H1 (cell line): Measurements from ENCODE around the gene SPACDR. TPM values are rescaled to one million over a fixed set of nuclear protein-coding genes. Genes with fewer than 3 reads are reported as not detected.

Experiments
- CTCF ChIA-PET: fragments of 300-600 bp; sonication (Branson Sonifier 250); formaldehyde crosslinking; loops from one replicate; lab custom pipeline; 2021; ENCODE audit not compliant: partially characterized antibody; lab: Charles Lee
- POLR2A ChIA-PET: fragments of 300-600 bp; sonication (Branson Sonifier 250); formaldehyde crosslinking; loops from one replicate; lab custom pipeline; 2021; ENCODE audit warnings: inconsistent platforms; ENCODE audit not compliant: partially characterized antibody; lab: Charles Lee
- DNase-seq, 2 experiments: peaks; one replicate each; pipeline versions ENCODE4 v3.0.0 to v3.0.0-alpha.2; 2010 to 2022; ENCODE audit warnings: low spot score in 2 of 2, low read depth in 1 of 2, mixed read lengths in 1 of 2
- FAIRE-seq: peaks from 2 replicates; lab custom pipeline; 2011; peaks lifted over from hg19 to GRCh38; lab: Jason Lieb, UNC
- H2AFZ ChIP-seq: 2 replicates; pipeline ENCODE4 v1.8.1; 2012; ENCODE audit warnings: low read length, inconsistent platforms
- H2AK5ac ChIP-seq: 2 replicates; pipeline ENCODE4 v1.6.1; 2013; ENCODE audit warnings: low read depth, low read length
- H2BK120ac ChIP-seq: replicated peaks from 2 replicates; pipeline ENCODE3; 2013; ENCODE audit warnings: low read depth, low read length, inconsistent platforms
- H2BK12ac ChIP-seq: 2 replicates; pipeline ENCODE4 v1.6.1; 2013; ENCODE audit warnings: low read depth, low read length
- H2BK15ac ChIP-seq: 2 replicates; pipeline ENCODE4 v1.6.1; 2013; ENCODE audit warnings: low read length
- H2BK20ac ChIP-seq: 2 replicates; pipeline ENCODE4 v1.6.1; 2013; ENCODE audit warnings: low read length
- H2BK5ac ChIP-seq: 2 replicates; pipeline ENCODE4 v1.6.1; 2013; ENCODE audit warnings: low read depth, low read length
- H3K14ac ChIP-seq: 2 replicates; pipeline ENCODE4 v1.6.1; 2013; ENCODE audit warnings: inconsistent platforms; ENCODE audit not compliant: insufficient read length
- H3K18ac ChIP-seq: 2 replicates; pipeline ENCODE4 v1.6.1; 2013; ENCODE audit warnings: low read length; ENCODE audit errors: extremely low read depth
- H3K23ac ChIP-seq: 2 replicates; pipeline ENCODE4 v1.6.1; 2013; ENCODE audit warnings: inconsistent platforms; ENCODE audit not compliant: insufficient read length
- H3K23me2 ChIP-seq: 2 replicates; pipeline ENCODE4 v1.6.1; 2013; ENCODE audit warnings: low read depth, low read length
- H3K27ac ChIP-seq: 2 replicates; pipeline ENCODE4 v1.6.1; 2011; ENCODE audit warnings: low read depth, low read length, inconsistent platforms
- H3K27me3 ChIP-seq, 4 experiments: replicated peaks in 1 of 4; 1 replicate in 1 of 4; 2 replicates in 3 of 4; pipeline versions ENCODE4 v1.6.1 to v1.8.1; 2011 to 2013; ENCODE audit warnings: low read length in 3 of 4, mild to moderate bottlenecking in 3 of 4, inconsistent platforms in 2 of 4, mixed read lengths in 2 of 4, moderate library complexity in 1 of 4; ENCODE audit not compliant: control insufficient read depth in 3 of 4, insufficient read depth in 3 of 4; ENCODE audit errors: extremely low read depth in 1 of 4
- H3K36me3 ChIP-seq, 4 experiments: 2 replicates each; pipeline versions ENCODE4 v1.6.1 to v1.8.1; 2011 to 2013; ENCODE audit warnings: mild to moderate bottlenecking in 4 of 4, low read length in 3 of 4, moderate library complexity in 2 of 4, control low read depth in 1 of 4, inconsistent platforms in 1 of 4; ENCODE audit not compliant: insufficient read depth in 4 of 4, control insufficient read depth in 2 of 4
- H3K4ac ChIP-seq: replicated peaks from 2 replicates; pipeline ENCODE3; 2013; ENCODE audit warnings: low read length, low read depth, mixed read lengths, inconsistent platforms; ENCODE audit not compliant: insufficient read length
- H3K4me1 ChIP-seq, 4 experiments: replicated peaks in 1 of 4; 1 replicate in 1 of 4; 2 replicates in 3 of 4; pipeline versions ENCODE4 v1.6.1 to v1.8.1; 2011 to 2013; ENCODE audit warnings: low read length in 3 of 4, inconsistent platforms in 2 of 4, mixed read lengths in 1 of 4; ENCODE audit not compliant: insufficient read depth in 4 of 4, control insufficient read depth in 3 of 4
- H3K4me2 ChIP-seq, 2 experiments: 2 replicates each; pipeline versions ENCODE4 v1.6.1 to v1.8.1; 2011 to 2013; ENCODE audit warnings: low read depth in 2 of 2, low read length in 2 of 2, control low read depth in 1 of 2, inconsistent platforms in 1 of 2, mild to moderate bottlenecking in 1 of 2; ENCODE audit not compliant: insufficient read depth in 1 of 2
- H3K4me3 ChIP-seq, 4 experiments: fragments of 200-600, 300-600 bp in 1 of 4; sonication (generic), shearing (Covaris generic), sonication (Bioruptor Twin) in 1 of 4; 2 replicates each; pipeline versions ENCODE4 v1.5.1 to v1.8.1; 2011 to 2016; ENCODE audit warnings: low read length in 4 of 4, low read depth in 3 of 4, control low read depth in 2 of 4, inconsistent platforms in 2 of 4, mild to moderate bottlenecking in 2 of 4, mixed read lengths in 1 of 4, moderate library complexity in 1 of 4; ENCODE audit not compliant: insufficient read depth in 2 of 4; ENCODE audit errors: extremely low read depth in 1 of 4
- H3K56ac ChIP-seq: replicated peaks from 2 replicates; pipeline ENCODE3; 2013; ENCODE audit warnings: low read depth, mild to moderate bottlenecking, mixed read lengths, low read length, inconsistent platforms; ENCODE audit not compliant: insufficient read length
- H3K79me1 ChIP-seq: 2 replicates; pipeline ENCODE4 v1.6.1; 2013; ENCODE audit warnings: low read depth, low read length, control low read depth
- H3K79me2 ChIP-seq, 2 experiments: 2 replicates each; pipeline versions ENCODE4 v1.6.1 to v1.8.1; 2012 to 2013; ENCODE audit warnings: low read length in 2 of 2, mild to moderate bottlenecking in 2 of 2, inconsistent platforms in 1 of 2; ENCODE audit not compliant: insufficient read depth in 2 of 2, control insufficient read depth in 1 of 2
- H3K9ac ChIP-seq, 4 experiments: replicated peaks in 1 of 4; 1 replicate in 1 of 4; 2 replicates in 3 of 4; pipeline versions ENCODE4 v1.6.1 to v1.8.1; 2011 to 2013; ENCODE audit warnings: low read depth in 3 of 4, low read length in 3 of 4, control low read depth in 2 of 4, mild to moderate bottlenecking in 2 of 4, moderate library complexity in 2 of 4, inconsistent platforms in 1 of 4; ENCODE audit errors: extremely low read depth in 1 of 4
- H3K9me3 ChIP-seq, 2 experiments: 2 replicates each; pipeline versions ENCODE4 v1.6.1 to v1.8.1; 2012 to 2013; ENCODE audit warnings: mild to moderate bottlenecking in 2 of 2, moderate library complexity in 2 of 2, control low read depth in 1 of 2, inconsistent platforms in 1 of 2, low read depth in 1 of 2, low read length in 1 of 2, mixed read lengths in 1 of 2; ENCODE audit not compliant: insufficient read depth in 2 of 2
- H4K20me1 ChIP-seq, 2 experiments: replicated peaks in 1 of 2; 2 replicates each; pipeline versions ENCODE3 to v1.8.1; 2011 to 2013; ENCODE audit warnings: inconsistent platforms in 2 of 2, low read length in 2 of 2, mild to moderate bottlenecking in 1 of 2; ENCODE audit not compliant: insufficient read depth in 2 of 2, control insufficient read depth in 1 of 2
- H4K5ac ChIP-seq: 2 replicates; pipeline ENCODE4 v1.6.1; 2013; ENCODE audit warnings: low read length, low read depth, mixed read lengths, inconsistent platforms; ENCODE audit not compliant: insufficient read length
- H4K8ac ChIP-seq: 2 replicates; pipeline ENCODE4 v1.8.0; 2013; ENCODE audit warnings: mild to moderate bottlenecking, moderate library complexity, low read length, inconsistent platforms; ENCODE audit not compliant: insufficient read depth; ENCODE audit errors: extremely low read depth
- H4K91ac ChIP-seq: replicated peaks from 2 replicates; pipeline ENCODE3; 2013; ENCODE audit warnings: low read length, mixed read lengths, inconsistent platforms; ENCODE audit not compliant: insufficient read length
- CREB1 ChIP-seq: IDR thresholded peaks from 2 replicates; pipeline ENCODE4 v1.6.1; 2012; ENCODE audit warnings: inconsistent platforms
- CTCF ChIP-seq, 3 experiments: IDR thresholded peaks; 1 replicate in 2 of 3; 2 replicates in 1 of 3; pipeline versions ENCODE4 v1.5.1 to v1.6.1; 2011; ENCODE audit warnings: low read length in 3 of 3, mild to moderate bottlenecking in 3 of 3, inconsistent platforms in 2 of 3, low read depth in 1 of 3, moderate library complexity in 1 of 3; ENCODE audit not compliant: insufficient read depth in 1 of 3; ENCODE audit errors: control extremely low read depth in 1 of 3
- KDM1A ChIP-seq: fragments of 200-600, 300-600 bp; sonication (generic); IDR thresholded peaks from 2 replicates; pipeline ENCODE4 v1.7.1; 2016; ENCODE audit warnings: mild to moderate bottlenecking, low read length, borderline replicate concordance
- KDM5A ChIP-seq: fragments of 200-600 bp; IDR thresholded peaks from 2 replicates; pipeline ENCODE4 v1.7.1; 2012; ENCODE audit warnings: mild to moderate bottlenecking, low read length, inconsistent platforms, mixed read lengths
- MAX ChIP-seq: IDR thresholded peaks from 2 replicates; pipeline ENCODE4 v1.6.1; 2012; ENCODE audit warnings: inconsistent platforms
- PHF8 ChIP-seq: fragments of 200-600 bp; sonication (generic); conservative IDR thresholded peaks from 2 replicates; pipeline ENCODE4 v1.7.1; 2012; ENCODE audit warnings: low read depth, mild to moderate bottlenecking, inconsistent platforms, low read length, moderate library complexity
- POLR2A ChIP-seq, 2 experiments: IDR thresholded peaks; 1 replicate in 1 of 2; 2 replicates in 1 of 2; pipeline ENCODE4 v1.6.1; 2011; ENCODE audit warnings: low read depth in 2 of 2, low read length in 2 of 2, mild to moderate bottlenecking in 2 of 2; ENCODE audit errors: control extremely low read depth in 1 of 2
- POLR2AphosphoS5 ChIP-seq: IDR thresholded peaks from 2 replicates; pipeline ENCODE4 v1.6.1; 2011; ENCODE audit warnings: low read depth, low read length
- RFX5 ChIP-seq: IDR thresholded peaks from 2 replicates; pipeline ENCODE4 v1.6.1; 2011; ENCODE audit warnings: low read depth, low read length, improper control_type of control experiment, borderline replicate concordance
- RXRA ChIP-seq: IDR thresholded peaks from 2 replicates; pipeline ENCODE4 v1.6.1; 2011; ENCODE audit warnings: low read depth, mild to moderate bottlenecking, low read length, moderate library complexity; ENCODE audit not compliant: insufficient read depth
- SP1 ChIP-seq: IDR thresholded peaks from 2 replicates; pipeline ENCODE4 v1.6.1; 2011; ENCODE audit warnings: low read depth, low read length
- TAF1 ChIP-seq: IDR thresholded peaks from 2 replicates; pipeline ENCODE4 v1.6.1; 2011; ENCODE audit warnings: mild to moderate bottlenecking, low read depth, low read length
- YY1 ChIP-seq: IDR thresholded peaks from 2 replicates; pipeline ENCODE4 v1.6.1; 2011; ENCODE audit warnings: low read depth, mild to moderate bottlenecking, low read length
- WGBS, 2 experiments: shearing (Covaris generic) in 1 of 2; methylation state at CpG; one replicate each; pipeline versions ENCODE4 v1.1.6 to v1.1.7; 2013 to 2015; ENCODE audit warnings: low lambda C conversion rate in 2 of 2, mixed read lengths in 2 of 2, inconsistent platforms in 1 of 2, low coverage in 1 of 2, missing lambda C conversion rate in 1 of 2; ENCODE audit not compliant: insufficient replicate concordance in 2 of 2, insufficient coverage in 1 of 2, insufficient read length in 1 of 2; ENCODE audit errors: extremely low coverage in 1 of 2, missing lambda C conversion rate in 1 of 2; 5-methylcytosine and 5-hydroxymethylcytosine counted together
- polyA plus RNA-seq, 7 experiments: library from polyadenylated mRNA; depleted of rRNA in 3 of 7; stranded (reverse) in 5 of 7; unstranded in 2 of 7; fragments of >200 nt in 5 of 7; fragments of 200-250 nt in 2 of 7; gene quantifications; 1 replicate in 5 of 7; 2 replicates in 1 of 7; 4 replicates in 1 of 7; pipeline versions ENCODE4 v1.2.1 to v1.2.3, GENCODE V29; 2011 to 2013; ENCODE audit warnings: missing spikeins in 2 of 7, mixed read lengths in 2 of 7
- total RNA-seq: library from RNA; stranded (reverse); fragmentation: NEBNext Ultra II Directional; extraction: Animal tissue kit (Norgen Biotek cat#: 25700); gene quantifications from 2 replicates; pipeline ENCODE4 v1.2.1, GENCODE V29; 2021

Gene SPACDR
- total and polyA plus RNA-seq, 2 of the 8 experiments (the other 6 are each of a cell fraction or from before 2014, with no cell fraction given), result 0.26 TPM; not detected in 1

- Histone ChIP-seq H3K18ac (no peak overlapping the region), H2AFZ (no peak overlapping the region), H3K27ac (no peak overlapping the region), H3K23me2 (no peaks in the 10 kb centered on the region), H2BK15ac (no peak overlapping the region), H3K4me2 (no peak overlapping the region), H3K23ac (no peak overlapping the region), H2AK5ac (no peak overlapping the region), H3K14ac (no peak overlapping the region), H3K4me1 (peaks cover 0 to 15% (median 9%) of the 10 kb centered on the region in 4 experiments; a peak in 6 of 7 replicates), H2BK5ac (no peak overlapping the region), H4K20me1 (no peaks in the 10 kb centered on the region), H4K5ac (no peak overlapping the region), H2BK12ac (no peak overlapping the region), H3K9ac (no peak overlapping the region), H3K9me3 (no peaks in the 10 kb centered on the region), H3K56ac (no peak overlapping the region), H3K79me1 (no peaks in the 10 kb centered on the region), H4K8ac (no peak overlapping the region), H2BK20ac (no peak overlapping the region), H4K91ac (no peak overlapping the region), H3K27me3 (no peaks in the 10 kb centered on the region), H2BK120ac (no peak overlapping the region), H3K36me3 (peaks cover 0 to 3% (median 0%) of the 10 kb centered on the region in 4 experiments; a peak in 1 of 8 replicates), H3K79me2 (no peaks in the 10 kb centered on the region), H3K4ac (no peak overlapping the region), H3K4me3 (no peak overlapping the region)
- TF ChIP-seq TAF1, result no peak
- no peak for TF ChIP-seq CREB1
- TF ChIP-seq YY1, result no peak
- no peak for TF ChIP-seq POLR2A (IDR thresholded peaks at IDR 0.05; ENCODE audit: control extremely low read depth in 1 of 2, low read depth in 2 of 2, low read length in 2 of 2)
- no peak for TF ChIP-seq CTCF (IDR thresholded peaks at IDR 0.05; ENCODE audit: control extremely low read depth in 1 of 3, insufficient read depth in 1 of 3, low read depth in 1 of 3, low read length in 3 of 3)
- TF ChIP-seq POLR2AphosphoS5, result no peak
- no peak for TF ChIP-seq PHF8
- TF ChIP-seq KDM5A, result no peak
- no peak for TF ChIP-seq RFX5
- no peak for TF ChIP-seq KDM1A
- no peak for TF ChIP-seq RXRA
- TF ChIP-seq SP1, result no peak
- TF ChIP-seq MAX, result no peak
- FAIRE-seq, result no peak
- POLR2A ChIA-PET, result interaction anchor here (0.9 kb wide), 1 partner anchor 101 kb away, joined by 3 read pairs; no protein-coding TSS in a partner anchor
- CTCF ChIA-PET, result interaction anchor here (1.1 to 12.4 kb wide), 8 partner anchors 8 to 159 kb away, joined by 3 to 152 read pairs (median 8); partner anchors contain the start of genes MOSPD3, NYAP1 and TSC22D4
- no peak for DNase-seq
- 100% methylated on average over 3 of the region's 4 CpGs; no CpG with 5 or more reads in 1 of the 2 experiments for WGBS, 2 experiments
Measured at GRCh38 chr7:100471021-100471420, 7.0 kb upstream of the SPACDR start.
